GM18508 (cell line): ENCODE measurements around the gene PKD1L1.
"Not testable (repeated sequence)": the region's sequence is repeated elsewhere in the genome, so short reads cannot be mapped to it uniquely, and the experiment has no call there.

Source experiments
- ATAC-seq: cut with Tn5 transposase; IDR thresholded peaks from one replicate; pipeline ENCODE4 v1.9.1; 2021; ENCODE audit warnings: moderate number of reproducible peaks; ENCODE audit not compliant: insufficient read depth, unreplicated experiment

Gene PKD1L1

DNA sequence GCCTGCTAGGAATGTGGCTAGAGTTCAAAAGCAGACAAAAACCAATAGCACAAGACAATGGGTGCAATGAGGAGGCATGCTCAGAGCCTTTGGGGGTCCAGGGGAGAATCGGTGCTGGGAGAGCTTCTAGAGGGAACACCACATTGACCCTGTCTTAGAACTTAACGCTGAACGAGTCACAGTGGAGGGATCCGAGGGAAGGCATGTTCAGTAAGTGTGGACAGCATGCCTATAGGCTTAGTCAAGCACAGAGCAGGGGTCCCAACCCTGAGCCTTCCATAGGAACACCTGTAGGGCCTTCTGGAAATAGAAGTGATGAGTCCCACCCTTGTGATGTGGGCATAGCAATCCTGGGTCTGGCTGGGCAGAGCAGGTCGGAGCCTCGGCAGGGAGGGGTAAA lies 148.7 kb downstream of the PKD1L1 start:
- ATAC-seq, result no peak

DNA sequence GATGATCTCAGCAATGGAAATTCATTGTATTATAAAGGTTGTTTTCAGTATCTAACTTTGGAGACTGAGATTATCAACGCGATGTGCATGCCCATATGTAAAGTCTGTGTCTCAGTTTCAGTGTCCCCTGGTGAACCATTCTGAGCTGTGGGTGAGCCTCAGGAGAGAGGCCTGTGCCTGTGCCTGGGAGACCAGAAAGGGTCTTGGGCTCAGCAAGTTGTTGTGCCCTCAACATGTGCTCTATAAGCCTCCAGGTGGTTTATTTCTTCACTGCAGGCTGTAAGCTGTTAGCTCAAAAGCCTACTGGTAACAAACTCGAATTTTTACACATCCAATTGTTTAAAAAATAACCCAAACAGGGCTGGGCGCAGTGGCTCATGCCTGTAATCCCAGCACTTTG lies 151.9 kb downstream of the PKD1L1 start:
- no peak for ATAC-seq

DNA sequence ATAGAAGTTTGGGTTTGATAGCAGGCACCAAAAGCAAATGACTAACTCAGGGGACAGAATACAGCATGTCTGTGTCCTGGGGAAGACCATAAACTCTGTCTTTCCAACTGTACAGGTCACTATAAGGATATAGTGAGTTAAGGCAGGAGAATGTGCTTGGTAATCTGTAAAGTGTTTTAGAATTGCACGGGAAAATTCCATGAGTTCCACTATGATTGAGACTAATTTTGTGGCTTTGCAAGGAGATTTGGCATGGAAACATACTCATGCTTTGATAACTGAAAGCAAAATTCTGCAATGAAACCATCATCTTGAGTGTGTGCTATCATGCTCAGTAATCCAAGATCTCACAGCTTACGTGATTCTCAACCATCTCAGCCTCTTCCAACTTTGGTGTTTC lies 152.6 kb downstream of the PKD1L1 start:
- no peak for ATAC-seq

GRCh38 chr7:47795126-47795525 lies 153.1 kb downstream of the PKD1L1 start:
- not testable (repeated sequence) for ATAC-seq

DNA sequence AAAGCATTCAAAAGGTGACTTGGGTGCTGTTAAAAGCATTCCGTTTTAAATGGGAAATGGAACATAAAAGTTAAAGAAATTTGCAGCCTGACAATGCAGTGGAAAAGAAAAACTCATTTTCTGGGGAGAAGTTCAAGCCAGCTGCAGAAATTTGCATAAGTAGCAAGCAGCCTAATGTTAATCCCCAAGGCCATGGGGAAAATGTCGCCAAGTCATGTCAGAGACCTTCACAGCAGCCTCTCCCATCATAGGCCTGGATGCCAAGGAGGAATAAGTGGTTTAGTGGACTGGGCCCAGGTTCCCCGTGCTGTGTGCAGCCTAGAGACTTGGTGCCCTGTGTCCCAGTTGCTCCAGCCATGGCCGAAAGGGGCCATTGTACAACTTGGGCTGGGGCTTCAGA lies 154.2 kb downstream of the PKD1L1 start:
- no peak for ATAC-seq

DNA sequence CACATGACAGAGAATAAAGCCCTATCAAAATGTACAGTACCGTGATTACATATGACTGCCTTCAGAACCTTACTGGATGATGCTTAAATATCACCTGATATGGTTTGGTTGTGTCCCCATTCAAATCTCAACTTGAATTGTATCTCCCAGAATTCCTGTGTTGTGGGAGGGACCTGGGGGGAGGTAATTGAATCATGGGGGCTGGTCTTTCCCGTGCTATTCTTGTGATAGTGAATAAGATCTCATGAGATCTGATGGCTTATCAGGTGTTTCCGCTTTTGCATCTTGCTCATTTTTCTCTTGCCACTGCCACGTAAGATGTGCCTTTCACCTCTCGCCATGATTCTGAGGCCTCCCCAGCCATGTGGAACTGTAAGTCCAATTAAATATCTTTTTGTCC lies 155.1 kb downstream of the PKD1L1 start:
- not testable (repeated sequence) for ATAC-seq

DNA sequence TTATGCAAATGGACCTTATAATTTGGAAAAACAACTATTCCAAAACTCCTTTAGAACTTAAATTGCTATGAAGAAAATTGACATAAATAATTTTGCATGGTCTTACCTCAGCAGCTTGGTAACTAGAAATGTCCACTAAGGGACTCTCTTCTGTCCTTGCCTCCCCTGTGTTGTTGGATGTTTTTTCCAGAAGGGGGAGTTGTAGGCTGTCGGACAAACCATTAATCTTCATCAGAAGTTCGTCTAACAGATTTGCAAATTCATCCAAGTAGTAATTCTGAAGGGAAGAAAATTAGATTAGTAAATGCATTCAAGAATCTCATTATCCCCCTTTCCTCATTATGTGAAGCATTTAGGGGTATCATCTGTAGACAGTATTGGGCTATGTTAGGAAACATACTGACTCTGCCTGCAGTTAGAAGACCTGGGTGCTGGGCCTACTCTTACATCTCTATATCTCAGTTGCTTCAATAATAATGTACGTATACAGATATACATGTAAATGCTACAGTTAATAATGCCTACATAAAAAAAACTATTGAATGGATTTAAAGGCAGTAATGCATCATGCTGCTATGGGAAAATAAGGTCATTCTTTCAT lies 155.6 kb downstream of the PKD1L1 start:
- ATAC-seq, result no peak

DNA sequence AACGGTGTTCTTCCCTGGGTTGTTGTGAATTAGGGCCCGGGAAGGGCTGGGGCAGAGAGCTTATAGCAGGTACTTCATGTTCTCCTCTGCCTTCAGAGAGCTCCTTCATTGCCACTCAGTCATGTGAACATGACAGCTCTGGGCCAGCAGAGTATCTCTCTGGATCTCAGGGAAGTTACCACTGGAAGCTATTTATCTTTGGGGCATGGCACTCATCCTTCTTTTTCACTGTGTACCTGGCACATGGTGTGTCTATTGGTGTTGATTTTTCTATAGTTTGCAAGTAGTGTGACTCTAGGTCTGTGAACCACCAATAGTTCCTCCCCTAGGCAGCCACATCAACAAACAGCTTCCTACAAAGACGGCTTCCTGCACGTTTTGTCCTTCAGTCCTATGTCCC lies 156.6 kb downstream of the PKD1L1 start:
- no peak for ATAC-seq

DNA sequence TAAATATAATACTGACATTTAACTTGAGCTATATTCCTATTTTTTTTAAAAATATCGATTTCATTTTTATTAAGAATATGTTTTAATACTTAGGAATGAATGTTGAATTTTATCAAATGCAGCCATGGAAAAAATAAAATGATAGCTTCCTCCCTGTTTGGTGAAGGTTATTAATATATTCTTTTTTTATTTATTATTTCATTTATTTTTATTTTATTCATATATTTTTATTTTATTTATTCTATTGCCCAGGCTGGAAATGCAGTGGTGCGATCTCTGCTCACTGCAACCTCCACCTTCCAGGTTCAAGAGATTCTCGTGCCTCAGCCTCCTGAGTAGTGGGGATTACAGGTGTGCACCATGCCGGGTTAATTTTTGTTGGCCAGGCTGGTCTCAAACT lies 160.2 kb downstream of the PKD1L1 start:
- ATAC-seq, result no peak

DNA sequence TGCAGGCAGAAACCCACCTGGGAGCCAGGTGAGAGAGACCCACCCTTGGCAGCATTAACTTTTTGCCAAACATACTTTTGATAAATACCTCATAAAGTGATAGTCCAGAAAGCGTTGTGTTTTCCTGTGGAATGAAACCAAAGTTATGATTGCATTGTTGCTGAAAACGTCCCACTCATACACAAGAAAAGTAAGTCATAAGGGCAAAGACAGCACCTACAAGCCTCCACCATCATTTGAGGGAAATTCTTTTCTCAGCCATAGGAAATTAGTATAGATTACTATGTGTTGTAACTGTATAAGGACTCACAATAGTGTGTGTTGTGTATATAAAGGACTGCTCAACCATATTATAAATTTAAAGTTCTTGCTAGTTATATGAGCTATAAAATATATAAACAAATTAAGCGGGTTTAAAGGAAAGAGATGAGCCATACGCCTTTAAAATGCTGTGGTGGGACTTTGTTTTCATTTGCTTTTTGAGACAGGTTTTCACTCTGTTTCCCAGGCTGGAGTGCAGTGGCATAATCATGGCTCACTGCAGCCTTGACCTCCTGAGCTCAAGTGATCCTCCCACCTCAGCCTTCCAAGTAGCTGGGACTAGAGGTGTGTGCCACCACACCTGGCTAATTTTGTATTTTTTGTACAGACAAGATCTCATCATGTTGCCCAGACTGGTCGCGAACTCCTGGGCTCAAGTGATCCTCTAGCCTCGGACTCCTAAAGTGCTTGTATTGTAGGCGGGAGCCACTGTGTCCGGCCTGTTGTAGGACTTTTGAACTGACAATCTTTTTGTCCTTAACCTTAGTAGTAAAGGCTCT lies 160.8 kb downstream of the PKD1L1 start:
- no peak for ATAC-seq

- no peak for ATAC-seq
These were observed 161.6 kb downstream of the PKD1L1 start for GRCh38 chr7:47786557-47787248.

- ATAC-seq, result no peak
These were observed 162.2 kb downstream of the PKD1L1 start for GRCh38 chr7:47785923-47786556.

- ATAC-seq, result no peak
These were observed 164.6 kb downstream of the PKD1L1 start for GRCh38 chr7:47783456-47784223.

GRCh38 chr7:47782792-47783191 lies 165.5 kb downstream of the PKD1L1 start:
- ATAC-seq, result no peak

- ATAC-seq, result no peak
These were observed 166.2 kb downstream of the PKD1L1 start for GRCh38 chr7:47782022-47782421.

DNA sequence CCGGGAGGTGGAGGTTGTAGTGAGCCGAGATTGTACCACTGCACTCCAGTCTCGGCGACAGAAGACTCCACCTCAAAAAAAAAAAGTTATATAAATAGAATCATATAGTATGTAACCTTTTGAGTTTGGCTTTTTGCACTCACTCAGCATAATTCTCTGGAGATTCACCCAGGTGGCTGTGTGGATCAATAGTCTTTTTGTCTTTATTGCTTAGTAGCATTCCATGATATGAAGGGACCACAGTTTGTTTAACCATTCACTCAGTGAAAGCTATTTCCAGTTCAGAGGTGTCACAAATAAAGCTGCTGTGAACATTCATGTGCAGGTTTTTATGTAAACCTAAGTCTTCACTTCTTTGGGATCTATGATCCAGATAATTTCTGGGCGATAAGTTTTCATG lies 167.7 kb downstream of the PKD1L1 start:
- no peak for ATAC-seq

DNA sequence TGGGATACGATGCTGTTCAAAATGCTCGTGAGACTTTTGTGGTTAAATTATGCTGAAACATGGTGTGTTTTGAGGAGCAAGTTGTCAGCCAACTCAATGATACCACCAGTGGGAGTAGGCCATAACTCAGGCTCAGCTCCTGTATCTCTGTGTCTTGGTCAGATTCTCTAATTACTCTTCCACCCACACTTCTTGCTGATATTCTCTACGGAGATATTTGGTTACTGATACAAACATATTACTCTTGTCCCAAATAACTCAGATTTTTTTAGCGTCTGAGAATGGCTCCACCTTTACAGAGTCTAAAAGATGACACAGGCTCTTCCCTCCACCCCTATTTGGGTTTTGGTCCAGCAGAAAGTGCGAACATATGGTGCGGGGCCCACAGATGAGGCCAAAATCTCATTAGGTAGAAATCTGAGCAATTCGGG lies 168.9 kb downstream of the PKD1L1 start:
- ATAC-seq, result no peak

DNA sequence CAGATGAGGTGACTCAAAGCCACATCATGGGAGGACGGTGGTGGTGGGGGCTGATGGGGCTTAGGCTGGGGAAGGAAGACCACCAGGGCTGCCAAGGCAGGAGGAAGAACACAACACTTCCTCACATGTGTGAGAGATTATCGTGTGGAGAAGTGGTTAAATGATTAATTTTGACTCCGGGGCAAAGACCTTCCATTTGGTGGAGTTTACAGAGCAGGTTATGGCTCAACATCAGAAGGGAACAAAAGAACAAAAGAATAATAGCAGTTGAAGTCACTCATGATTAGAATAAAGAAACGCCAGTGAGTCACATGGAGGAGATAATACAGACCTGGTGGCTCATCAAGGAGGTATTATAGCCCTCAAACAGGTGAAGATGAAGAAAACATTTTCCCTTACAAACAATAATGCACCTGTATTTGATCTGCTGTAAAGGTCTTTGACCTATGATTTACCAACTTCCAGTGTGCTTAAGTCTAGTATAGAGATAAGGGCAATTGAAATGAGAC lies 170.1 kb downstream of the PKD1L1 start:
- no peak for ATAC-seq

- no peak for ATAC-seq
These were observed 170.6 kb downstream of the PKD1L1 start for GRCh38 chr7:47777531-47778152.

DNA sequence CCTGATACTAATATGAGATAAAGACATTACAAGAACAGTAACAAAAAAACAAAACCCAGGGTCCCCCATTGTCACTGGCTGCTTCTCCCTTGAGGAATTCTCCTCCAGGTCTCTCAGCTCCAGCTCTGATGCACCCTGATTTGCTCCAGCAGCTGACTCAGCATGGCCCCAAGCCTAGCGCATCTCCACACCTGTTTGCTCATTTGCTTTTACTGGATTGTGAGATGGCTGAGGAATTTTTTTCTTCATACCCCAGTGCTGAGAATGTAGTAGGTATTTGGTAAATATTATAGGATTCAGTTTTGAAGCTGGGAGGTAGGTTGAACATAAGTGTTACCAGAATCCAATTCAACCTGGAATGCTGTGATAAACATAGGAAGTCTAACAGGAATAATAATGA lies 171.9 kb downstream of the PKD1L1 start:
- no peak for ATAC-seq
